Jurkat, Clone E6-1 (cell line): Measurements from ENCODE around the gene HIVEP3.

ENCODE experiments used
- DNase-seq: peaks from one replicate; pipeline ENCODE4 v3.0.0-alpha.2; 2011; ENCODE audit warnings: low read depth, low spot score
- H3K4me3 ChIP-seq: 2 replicates; pipeline ENCODE4 v1.5.1; 2011; ENCODE audit warnings: mild to moderate bottlenecking, low read length, control low read depth, moderate library complexity

HIVEP3 gene

GRCh38 chr1:41690331-41690730 is 228.4 kb downstream of the HIVEP3 start:
- H3K4me3 ChIP-seq: no peak overlapping the region
- DNase-seq: no peak

GRCh38 chr1:41689558-41689981 is 229.2 kb downstream of the HIVEP3 start:
- DNase-seq: no peak
- no peak overlapping the region for H3K4me3 ChIP-seq

- no peak overlapping the region for H3K4me3 ChIP-seq
- DNase-seq: no peak
Observed at GRCh38 chr1:41689139-41689538, 229.6 kb downstream of the HIVEP3 start.

- no peak for DNase-seq
Observed at GRCh38 chr1:41687007-41687406, 231.7 kb downstream of the HIVEP3 start.

GRCh38 chr1:41683681-41684500 is 234.8 kb downstream of the HIVEP3 start:
- peak; percentile 83 for DNase-seq
- H3K4me3 ChIP-seq: peak overlapping the region; percentile 16

More at GRCh38 chr1:41687007-41687406, 231.7 kb downstream of the HIVEP3 start:
- no peak overlapping the region for H3K4me3 ChIP-seq

GRCh38 chr1:41682845-41683625 is 235.7 kb downstream of the HIVEP3 start:
- peak overlapping the region; percentile 7; the same call in 1 of the 2 replicates for H3K4me3 ChIP-seq

GRCh38 chr1:41682149-41682548 is 236.6 kb downstream of the HIVEP3 start:
- no peak for DNase-seq
- no peak overlapping the region for H3K4me3 ChIP-seq

More at GRCh38 chr1:41682845-41683625, 235.7 kb downstream of the HIVEP3 start:
- peak; percentile 65 for DNase-seq

GRCh38 chr1:41681331-41682098 is 237.2 kb downstream of the HIVEP3 start:
- no peak overlapping the region for H3K4me3 ChIP-seq
- no peak for DNase-seq

GRCh38 chr1:41679994-41680393 is 238.7 kb downstream of the HIVEP3 start:
- no peak overlapping the region for H3K4me3 ChIP-seq
- DNase-seq: no peak

GRCh38 chr1:41679531-41679930 is 239.2 kb downstream of the HIVEP3 start:
- no peak for DNase-seq
- no peak overlapping the region for H3K4me3 ChIP-seq

GRCh38 chr1:41678111-41678878 is 240.4 kb downstream of the HIVEP3 start:
- H3K4me3 ChIP-seq: no peak overlapping the region
- peak; percentile 49 for DNase-seq

- DNase-seq: no peak
- H3K4me3 ChIP-seq: no peak overlapping the region
Observed at GRCh38 chr1:41677620-41678019, 241.1 kb downstream of the HIVEP3 start.

- DNase-seq: no peak
Observed at GRCh38 chr1:41675401-41675800, 243.3 kb downstream of the HIVEP3 start.

GRCh38 chr1:41674522-41674921 is 244.2 kb downstream of the HIVEP3 start:
- no peak for DNase-seq

More at GRCh38 chr1:41675401-41675800, 243.3 kb downstream of the HIVEP3 start:
- H3K4me3 ChIP-seq: no peak overlapping the region

GRCh38 chr1:41673806-41674205 is 244.9 kb downstream of the HIVEP3 start:
- peak overlapping the region; percentile 40 for H3K4me3 ChIP-seq
- DNase-seq: peak; percentile 91

More at GRCh38 chr1:41674522-41674921, 244.2 kb downstream of the HIVEP3 start:
- H3K4me3 ChIP-seq: no peak overlapping the region

- peak overlapping the region; percentile 40 for H3K4me3 ChIP-seq
- DNase-seq: peak; percentile 95
Observed at GRCh38 chr1:41673378-41673777, 245.3 kb downstream of the HIVEP3 start.

GRCh38 chr1:41672641-41673361 is 245.9 kb downstream of the HIVEP3 start:
- DNase-seq: no peak
- peak overlapping the region; percentile 40 for H3K4me3 ChIP-seq

- no peak for DNase-seq
Observed at GRCh38 chr1:41672173-41672572, 246.5 kb downstream of the HIVEP3 start.

More at GRCh38 chr1:41672173-41672572, 246.5 kb downstream of the HIVEP3 start:
- H3K4me3 ChIP-seq: no peak overlapping the region
